LNCaP clone FGC (cell line): ENCODE data around the gene DNAJC25.
A peak's percentile ranks its signal among the peaks of the same experiment; 100 is the strongest.
"Not testable (repeated sequence)": the region's sequence is repeated elsewhere in the genome, so short reads cannot be mapped to it uniquely, and the experiment has no call there.

Source experiments
- DNase-seq: peaks from one replicate; pipeline ENCODE4 v3.0.0-alpha.2; 2011; ENCODE audit warnings: low read depth
- H3K4me3 ChIP-seq: 2 replicates; pipeline ENCODE4 v1.5.1; 2011; ENCODE audit warnings: mild to moderate bottlenecking, low read depth, low read length, control low read depth
- TF ChIP-seq, protein P1 (sequence below): IDR thresholded peaks from 2 replicates; pipeline ENCODE4 v1.5.1; 2012; ENCODE audit warnings: mild to moderate bottlenecking; ENCODE audit not compliant: control insufficient read depth, insufficient read depth; ENCODE audit errors: extremely low read depth

The DNAJC25 gene

DNA sequence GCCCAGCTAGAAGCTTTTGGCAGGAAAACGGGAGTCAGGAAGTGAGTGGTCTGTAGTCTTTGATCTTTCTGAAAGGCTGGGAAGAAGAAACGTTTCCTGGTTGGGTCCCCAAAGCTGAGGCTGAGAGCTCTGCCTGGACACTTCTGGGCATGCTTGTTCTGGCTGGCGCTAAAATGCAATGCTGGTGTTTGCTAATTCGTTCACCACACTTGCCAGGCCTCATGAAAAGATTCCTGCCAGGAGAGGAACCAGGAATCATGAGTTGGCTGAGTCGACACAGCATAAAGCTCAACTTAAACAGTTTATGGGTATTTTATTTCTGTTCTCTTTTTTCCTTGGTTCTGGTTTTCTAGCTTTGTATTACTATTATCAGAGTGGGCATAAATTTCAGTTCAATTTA lies 21.0 kb upstream of the DNAJC25 start:
- TF ChIP-seq, protein P1, sequence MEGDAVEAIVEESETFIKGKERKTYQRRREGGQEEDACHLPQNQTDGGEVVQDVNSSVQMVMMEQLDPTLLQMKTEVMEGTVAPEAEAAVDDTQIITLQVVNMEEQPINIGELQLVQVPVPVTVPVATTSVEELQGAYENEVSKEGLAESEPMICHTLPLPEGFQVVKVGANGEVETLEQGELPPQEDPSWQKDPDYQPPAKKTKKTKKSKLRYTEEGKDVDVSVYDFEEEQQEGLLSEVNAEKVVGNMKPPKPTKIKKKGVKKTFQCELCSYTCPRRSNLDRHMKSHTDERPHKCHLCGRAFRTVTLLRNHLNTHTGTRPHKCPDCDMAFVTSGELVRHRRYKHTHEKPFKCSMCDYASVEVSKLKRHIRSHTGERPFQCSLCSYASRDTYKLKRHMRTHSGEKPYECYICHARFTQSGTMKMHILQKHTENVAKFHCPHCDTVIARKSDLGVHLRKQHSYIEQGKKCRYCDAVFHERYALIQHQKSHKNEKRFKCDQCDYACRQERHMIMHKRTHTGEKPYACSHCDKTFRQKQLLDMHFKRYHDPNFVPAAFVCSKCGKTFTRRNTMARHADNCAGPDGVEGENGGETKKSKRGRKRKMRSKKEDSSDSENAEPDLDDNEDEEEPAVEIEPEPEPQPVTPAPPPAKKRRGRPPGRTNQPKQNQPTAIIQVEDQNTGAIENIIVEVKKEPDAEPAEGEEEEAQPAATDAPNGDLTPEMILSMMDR: no peak
- no peak overlapping the region for H3K4me3 ChIP-seq
- DNase-seq: no peak

DNA sequence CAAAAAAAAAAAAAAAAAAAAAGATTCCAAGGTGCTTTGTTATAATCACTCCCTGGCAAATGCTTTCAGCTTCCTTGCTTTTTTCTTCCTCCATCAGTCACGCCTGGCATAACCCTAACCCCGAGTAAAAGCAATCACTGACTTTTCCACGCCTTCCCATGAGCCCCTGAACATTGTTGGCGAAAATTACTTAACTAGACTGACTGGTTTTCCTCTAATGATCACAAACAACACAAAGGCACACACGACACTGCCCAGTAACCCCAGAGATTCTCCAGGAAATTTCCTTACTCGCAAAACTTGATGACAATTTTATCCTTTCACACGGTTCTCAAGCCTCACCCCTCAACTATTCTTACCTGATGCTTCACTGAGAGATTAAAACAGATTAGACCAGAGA lies 20.3 kb upstream of the DNAJC25 start:
- TF ChIP-seq, protein P1: no peak
- no peak overlapping the region for H3K4me3 ChIP-seq
- DNase-seq: no peak

DNA sequence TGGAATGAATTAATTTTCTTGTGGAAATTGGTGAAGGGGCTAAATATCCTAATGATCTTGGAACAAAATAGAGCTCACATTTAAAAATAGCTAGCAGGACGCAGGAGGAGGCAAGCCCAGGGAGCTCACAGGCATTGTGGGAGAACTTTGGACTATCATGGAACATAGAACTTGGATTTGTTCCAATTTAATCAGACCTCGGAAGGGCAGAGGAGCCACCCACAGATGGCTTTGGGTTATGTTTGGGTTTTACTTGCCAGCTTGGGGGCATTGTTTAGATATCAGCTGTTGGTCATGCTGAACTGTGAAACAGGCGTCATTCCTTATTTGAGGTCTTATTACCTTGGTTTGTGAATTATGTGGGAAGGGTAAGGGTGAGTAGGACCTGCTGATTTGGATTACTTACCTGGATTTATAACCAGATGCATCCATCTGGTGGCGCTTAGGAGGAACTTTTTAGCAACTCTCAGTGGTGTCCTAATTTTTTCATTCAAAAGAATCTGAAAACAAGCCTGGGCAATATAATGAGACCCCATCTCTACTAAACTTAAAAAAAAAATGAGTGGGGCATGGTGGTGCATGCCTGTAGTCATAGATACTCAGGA lies 17.6 kb upstream of the DNAJC25 start:
- TF ChIP-seq, protein P1: no peak
- H3K4me3 ChIP-seq: no peak overlapping the region
- DNase-seq: no peak

DNA sequence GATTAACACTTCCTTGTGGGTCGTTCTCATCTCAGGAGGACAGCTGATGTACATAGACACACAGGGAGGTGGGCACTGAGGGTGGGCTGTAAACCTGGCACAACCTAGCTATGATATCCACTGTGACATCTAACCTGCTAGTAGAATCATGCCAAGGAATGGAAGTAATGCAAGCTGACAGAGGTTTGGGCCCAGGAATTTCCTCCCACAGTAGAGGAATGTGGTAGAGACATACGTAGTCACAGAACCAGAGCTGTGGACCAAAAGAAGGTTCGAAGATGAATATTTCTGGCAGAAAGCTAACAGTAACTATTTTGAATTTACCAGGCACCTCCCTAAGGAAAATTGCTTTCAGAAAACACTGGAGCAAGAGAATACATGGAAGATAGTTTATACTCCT lies 15.2 kb upstream of the DNAJC25 start:
- DNase-seq: no peak
- no peak overlapping the region for H3K4me3 ChIP-seq
- TF ChIP-seq, protein P1: no peak

DNA sequence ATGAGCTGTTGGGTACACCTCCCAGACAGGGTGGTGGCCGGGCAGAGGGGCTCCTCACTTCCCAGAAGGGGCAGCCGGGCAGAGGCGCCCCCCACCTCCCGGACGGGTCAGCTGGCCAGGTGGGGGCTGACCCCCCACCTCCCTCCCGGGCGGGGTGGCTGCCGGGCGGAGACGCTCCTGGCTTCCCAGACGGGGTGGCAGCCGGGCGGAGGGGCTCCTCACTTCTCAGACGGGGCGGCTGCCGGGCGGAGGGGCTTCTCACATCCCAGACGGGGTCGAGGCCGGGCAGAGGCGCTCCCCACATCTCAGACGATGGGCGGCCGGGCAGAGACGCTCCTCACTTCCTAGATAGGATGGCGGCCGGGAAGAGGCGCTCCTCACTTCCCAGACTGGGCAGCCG lies 13.8 kb upstream of the DNAJC25 start:
- DNase-seq, H3K4me3 ChIP-seq: not testable (repeated sequence)

DNA sequence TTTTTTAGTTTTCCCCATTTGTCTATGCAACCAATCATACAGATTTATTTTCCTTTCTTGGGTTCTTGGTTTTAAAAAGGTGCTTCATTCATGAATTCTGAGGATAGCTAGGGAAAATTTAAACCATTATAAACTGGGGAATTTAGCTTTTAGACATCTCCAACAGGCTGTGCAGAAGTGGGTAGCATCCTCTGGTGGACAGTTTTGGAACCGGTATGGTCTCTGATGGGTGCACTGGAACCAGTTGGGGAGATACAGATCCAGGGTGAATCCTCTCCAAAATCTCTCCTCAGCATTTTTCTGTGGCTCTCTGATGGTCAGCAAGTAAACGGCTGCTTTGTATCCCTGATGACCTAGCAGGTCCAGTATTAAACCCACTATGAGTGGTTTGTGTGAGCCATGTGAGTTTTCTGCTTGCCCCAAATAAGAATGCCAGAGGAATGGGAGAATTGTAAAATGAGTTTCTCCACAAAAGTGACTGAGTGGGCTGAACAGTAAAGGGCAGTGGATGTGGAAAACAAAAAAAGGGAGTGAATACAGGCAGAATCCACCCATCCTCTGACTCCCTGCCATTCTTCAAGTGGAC lies 9.1 kb upstream of the DNAJC25 start:
- TF ChIP-seq, protein P1: peak; percentile 67
- no peak for DNase-seq

DNA sequence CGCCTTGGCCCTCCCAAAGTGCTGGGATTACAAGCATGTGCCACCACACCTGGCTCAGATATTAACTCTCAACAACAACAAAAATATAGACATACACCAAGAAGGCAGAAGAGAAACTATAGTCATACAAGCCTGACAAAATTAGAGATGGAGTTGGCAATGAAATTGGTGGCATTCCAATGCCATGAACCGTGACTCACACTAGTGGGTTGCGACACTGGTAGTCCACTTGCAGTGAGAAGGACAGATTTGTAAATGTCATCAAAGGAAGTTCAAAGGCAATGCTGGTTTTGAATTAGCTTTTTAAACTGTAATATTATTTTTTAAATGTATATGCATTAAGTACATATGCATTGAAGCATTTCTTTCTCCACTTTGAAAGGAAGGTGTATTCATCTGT lies 8.5 kb upstream of the DNAJC25 start:
- TF ChIP-seq, protein P1: no peak
- no peak for DNase-seq
- H3K4me3 ChIP-seq: no peak overlapping the region

More for the DNA sequence above, 9.1 kb upstream of the DNAJC25 start:
- H3K4me3 ChIP-seq: no peak overlapping the region
